H1 (cell line): ENCODE results near the gene ABHD14A. TPM values are rescaled to one million over a fixed set of nuclear protein-coding genes. Genes with fewer than 3 reads are reported as not detected.

Experiments
- SAP30 ChIP-seq: fragments of 300-600 bp; sonication (generic); IDR thresholded peaks from 2 replicates; pipeline ENCODE4 v1.7.1; 2012; ENCODE audit warnings: low read length, moderate library complexity, mild to moderate bottlenecking, inconsistent platforms; ENCODE audit not compliant: insufficient read depth, insufficient replicate concordance
- polyA plus RNA-seq, 7 experiments: library from polyadenylated mRNA; depleted of rRNA in 3 of 7; stranded (reverse) in 5 of 7; unstranded in 2 of 7; fragments of >200 nt in 5 of 7; fragments of 200-250 nt in 2 of 7; gene quantifications; 1 replicate in 5 of 7; 2 replicates in 1 of 7; 4 replicates in 1 of 7; pipeline versions ENCODE4 v1.2.1 to v1.2.3, GENCODE V29; 2011 to 2013; ENCODE audit warnings: missing spikeins in 2 of 7, mixed read lengths in 2 of 7
- total RNA-seq: library from RNA; stranded (reverse); fragmentation: NEBNext Ultra II Directional; extraction: Animal tissue kit (Norgen Biotek cat#: 25700); gene quantifications from 2 replicates; pipeline ENCODE4 v1.2.1, GENCODE V29; 2021

The ABHD14A gene
- total and polyA plus RNA-seq, 2 of the 8 experiments (the other 6 are each of a cell fraction or from before 2014, with no cell fraction given): 4.6 to 9.8 TPM

DNA sequence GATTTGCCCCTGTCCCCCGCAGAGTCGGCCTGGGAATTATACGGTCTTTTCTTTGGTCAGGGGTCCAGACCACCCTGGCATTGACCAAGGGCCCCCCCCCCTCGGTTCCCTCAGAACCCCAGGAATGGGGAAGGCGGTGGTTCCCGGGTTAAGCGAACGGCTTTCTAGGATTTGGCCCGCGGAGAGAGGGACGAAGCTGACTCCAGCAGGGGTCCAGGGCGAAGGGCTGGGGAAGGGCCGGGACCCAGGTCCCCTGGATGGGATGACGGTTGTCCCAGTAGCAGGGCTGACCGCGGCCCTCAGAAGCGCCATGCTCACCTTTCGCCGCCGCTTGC is 33.4 kb upstream of the ABHD14A start (continued):
- peak; percentile 56 for TF ChIP-seq SAP30
- TF ChIP-seq, all 59 proteins: peak for 2
